Upper lobe of left lung (tissue), 4 donors: ENCODE data around the gene TNS3.

Experiments
- EP300 ChIP-seq, 4 donors: sonication (generic); formaldehyde crosslinking; IDR thresholded peaks; one replicate each; pipeline ENCODE4 v1.5.1; 2017; ENCODE audit warnings: antibody characterized with exemption in 4 of 4, control low read depth in 2 of 4
- POLR2A ChIP-seq, 4 donors: fragments of 450-650 bp; IDR thresholded peaks; one replicate each; pipeline ENCODE4 v1.5.1; 2016 to 2017; ENCODE audit warnings: antibody characterized with exemption in 4 of 4, mild to moderate bottlenecking in 2 of 4
- POLR2AphosphoS5 ChIP-seq, 2 donors: sonication (generic); formaldehyde crosslinking; IDR thresholded peaks; one replicate each; pipeline ENCODE4 v1.5.1; 2017; ENCODE audit warnings: antibody characterized with exemption in 2 of 2
- TF ChIP-seq, protein P1 (sequence below), 6 experiments: fragments of 450-650 bp in 4 of 6; fragments of 200-600 bp in 2 of 6; sonication (generic) in 2 of 6; IDR thresholded peaks; one replicate each; pipeline ENCODE4 v1.5.1; 2016 to 2019; ENCODE audit warnings: antibody characterized with exemption in 6 of 6

GRCh38 chr7:47378728-47379395 lies 203.0 kb downstream of the TNS3 start:
- TF ChIP-seq, protein P1, sequence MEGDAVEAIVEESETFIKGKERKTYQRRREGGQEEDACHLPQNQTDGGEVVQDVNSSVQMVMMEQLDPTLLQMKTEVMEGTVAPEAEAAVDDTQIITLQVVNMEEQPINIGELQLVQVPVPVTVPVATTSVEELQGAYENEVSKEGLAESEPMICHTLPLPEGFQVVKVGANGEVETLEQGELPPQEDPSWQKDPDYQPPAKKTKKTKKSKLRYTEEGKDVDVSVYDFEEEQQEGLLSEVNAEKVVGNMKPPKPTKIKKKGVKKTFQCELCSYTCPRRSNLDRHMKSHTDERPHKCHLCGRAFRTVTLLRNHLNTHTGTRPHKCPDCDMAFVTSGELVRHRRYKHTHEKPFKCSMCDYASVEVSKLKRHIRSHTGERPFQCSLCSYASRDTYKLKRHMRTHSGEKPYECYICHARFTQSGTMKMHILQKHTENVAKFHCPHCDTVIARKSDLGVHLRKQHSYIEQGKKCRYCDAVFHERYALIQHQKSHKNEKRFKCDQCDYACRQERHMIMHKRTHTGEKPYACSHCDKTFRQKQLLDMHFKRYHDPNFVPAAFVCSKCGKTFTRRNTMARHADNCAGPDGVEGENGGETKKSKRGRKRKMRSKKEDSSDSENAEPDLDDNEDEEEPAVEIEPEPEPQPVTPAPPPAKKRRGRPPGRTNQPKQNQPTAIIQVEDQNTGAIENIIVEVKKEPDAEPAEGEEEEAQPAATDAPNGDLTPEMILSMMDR (IDR thresholded peaks at IDR 0.05) = no peak
- TF ChIP-seq EP300 (IDR thresholded peaks at IDR 0.05) (no peak), POLR2AphosphoS5 (IDR thresholded peaks at IDR 0.05) (no peak), POLR2A (IDR thresholded peaks at IDR 0.05) (no peak)
